ENCODE data around the gene RHCG.

GRCh38 chr15:89445518-89445917 is 50.9 kb downstream of the RHCG start:
- TF ChIP-seq, protein P1, sequence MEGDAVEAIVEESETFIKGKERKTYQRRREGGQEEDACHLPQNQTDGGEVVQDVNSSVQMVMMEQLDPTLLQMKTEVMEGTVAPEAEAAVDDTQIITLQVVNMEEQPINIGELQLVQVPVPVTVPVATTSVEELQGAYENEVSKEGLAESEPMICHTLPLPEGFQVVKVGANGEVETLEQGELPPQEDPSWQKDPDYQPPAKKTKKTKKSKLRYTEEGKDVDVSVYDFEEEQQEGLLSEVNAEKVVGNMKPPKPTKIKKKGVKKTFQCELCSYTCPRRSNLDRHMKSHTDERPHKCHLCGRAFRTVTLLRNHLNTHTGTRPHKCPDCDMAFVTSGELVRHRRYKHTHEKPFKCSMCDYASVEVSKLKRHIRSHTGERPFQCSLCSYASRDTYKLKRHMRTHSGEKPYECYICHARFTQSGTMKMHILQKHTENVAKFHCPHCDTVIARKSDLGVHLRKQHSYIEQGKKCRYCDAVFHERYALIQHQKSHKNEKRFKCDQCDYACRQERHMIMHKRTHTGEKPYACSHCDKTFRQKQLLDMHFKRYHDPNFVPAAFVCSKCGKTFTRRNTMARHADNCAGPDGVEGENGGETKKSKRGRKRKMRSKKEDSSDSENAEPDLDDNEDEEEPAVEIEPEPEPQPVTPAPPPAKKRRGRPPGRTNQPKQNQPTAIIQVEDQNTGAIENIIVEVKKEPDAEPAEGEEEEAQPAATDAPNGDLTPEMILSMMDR (IDR thresholded peaks at IDR 0.05 in 4 of 5, conservative IDR thresholded peaks at IDR 0.05 in 1 of 5), result no peak
- no peak for TF ChIP-seq POLR2A (IDR thresholded peaks at IDR 0.05)
